ENCODE measurements around the gene ABCC1.
"Not testable (repeated sequence)": the region's sequence is repeated elsewhere in the genome, so short reads cannot be mapped to it uniquely, and the experiment has no call there.

Gene ABCC1

GRCh38 chr16:16166949-16167348 lies 217.5 kb downstream of the ABCC1 start:
- no peak for DNase-seq

DNA sequence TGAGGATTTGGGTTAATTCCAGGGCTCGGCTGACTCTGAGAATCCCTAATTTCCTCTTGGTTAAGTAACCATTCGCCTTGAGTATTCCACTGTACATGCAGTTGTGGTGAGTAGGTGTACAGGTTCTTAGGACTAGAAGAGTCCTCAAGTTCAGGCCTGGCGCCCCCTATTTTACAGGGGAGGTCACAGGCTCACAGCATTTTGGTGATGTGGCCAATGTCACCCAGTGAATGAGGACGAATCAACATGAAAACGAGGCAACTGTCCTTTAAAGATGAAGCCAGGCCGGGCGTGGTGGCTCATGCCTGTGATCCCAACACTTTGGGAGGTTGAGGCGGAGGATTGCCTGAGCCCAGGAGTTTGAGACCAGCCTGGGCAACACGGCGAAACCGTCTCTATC lies 218.5 kb downstream of the ABCC1 start:
- no peak for DNase-seq

DNA sequence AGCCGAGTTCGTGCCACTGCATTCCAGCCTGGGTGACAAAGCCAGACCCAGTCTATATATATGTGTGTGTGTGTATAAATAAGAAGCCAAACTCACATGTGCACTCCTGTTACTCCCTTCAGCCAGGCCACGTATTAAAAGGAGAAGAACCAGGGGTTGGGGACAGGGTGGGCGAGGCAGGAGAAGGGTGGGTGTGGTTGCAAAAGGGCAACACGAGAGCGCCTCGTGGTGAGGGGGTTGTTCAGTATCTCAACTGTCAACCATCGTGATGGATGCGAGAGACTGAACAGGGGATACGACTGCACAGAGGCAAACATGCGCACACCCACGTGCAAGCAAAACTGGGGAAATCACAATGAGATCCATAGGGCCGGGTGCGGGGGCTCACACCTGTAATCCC lies 219.0 kb downstream of the ABCC1 start:
- DNase-seq: no peak

DNA sequence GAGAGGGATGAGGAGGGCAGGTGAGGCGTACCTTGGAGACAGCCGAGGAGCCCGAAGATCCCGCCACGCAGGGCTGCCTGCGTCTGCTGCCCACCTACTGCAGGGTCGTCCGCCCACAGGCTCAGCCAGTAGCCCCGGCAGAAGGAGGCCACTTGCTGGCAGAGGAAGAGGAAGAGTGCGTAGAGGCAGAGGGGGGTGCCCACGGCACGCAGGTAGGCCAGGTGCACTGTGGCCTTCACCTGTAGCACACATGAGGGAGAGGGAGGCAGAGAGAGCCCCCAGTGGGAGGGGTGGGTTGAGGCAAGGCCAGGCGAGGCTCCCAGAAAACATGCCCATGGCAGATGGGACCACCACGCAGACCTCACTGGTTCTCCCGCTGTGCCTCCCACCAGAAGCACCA lies 220.2 kb downstream of the ABCC1 start:
- DNase-seq: no peak

DNA sequence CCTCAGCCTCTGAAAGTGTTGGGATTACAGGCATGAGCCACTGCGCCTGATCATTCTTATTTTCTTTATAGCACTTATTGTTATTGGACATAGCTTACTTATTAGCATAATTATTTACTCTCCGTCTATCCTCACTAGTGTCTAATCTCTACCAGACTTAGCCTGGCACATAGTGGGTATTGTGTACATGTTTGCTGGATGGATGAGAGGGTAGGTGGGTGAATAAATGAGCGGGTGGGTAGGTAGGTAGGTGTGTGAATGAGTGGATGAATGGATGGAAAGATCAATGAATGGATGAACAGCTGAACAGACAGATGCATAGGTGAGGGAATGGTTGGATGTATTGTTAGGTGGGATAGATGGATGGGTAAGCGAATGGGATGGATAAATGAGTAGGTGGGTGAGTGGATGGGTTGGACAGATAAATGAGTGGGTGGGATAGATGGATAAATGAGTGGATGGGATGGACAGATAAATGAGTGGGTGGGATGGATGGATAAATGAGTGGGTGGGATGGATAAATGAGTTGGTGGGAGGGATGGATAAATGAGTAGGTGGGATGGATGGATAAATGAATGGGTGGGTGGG lies 222.0 kb downstream of the ABCC1 start:
- no peak for DNase-seq

GRCh38 chr16:16172991-16173390 lies 223.6 kb downstream of the ABCC1 start:
- no peak for DNase-seq

- DNase-seq: peak; percentile 31
These were observed 225.9 kb downstream of the ABCC1 start for GRCh38 chr16:16175296-16175695.

DNA sequence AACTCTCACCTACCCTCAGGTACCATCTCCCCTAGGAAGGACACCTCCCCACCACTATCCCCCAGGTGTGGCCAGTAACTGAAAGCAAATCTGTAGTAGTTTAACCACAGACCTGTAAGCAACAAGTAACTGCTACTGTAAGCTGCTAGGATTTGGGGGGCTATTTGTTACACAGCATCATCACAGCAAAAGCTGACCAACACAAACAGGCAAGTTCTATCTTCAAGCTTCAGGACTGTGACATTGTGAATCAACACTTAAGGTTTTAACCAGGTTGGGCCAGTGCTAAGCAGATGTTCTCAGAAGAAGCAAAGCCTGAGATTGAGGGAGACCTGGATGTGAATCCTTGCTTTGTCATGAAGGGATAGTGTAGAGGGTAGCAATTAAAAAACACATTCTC lies 226.9 kb downstream of the ABCC1 start:
- DNase-seq: no peak

DNA sequence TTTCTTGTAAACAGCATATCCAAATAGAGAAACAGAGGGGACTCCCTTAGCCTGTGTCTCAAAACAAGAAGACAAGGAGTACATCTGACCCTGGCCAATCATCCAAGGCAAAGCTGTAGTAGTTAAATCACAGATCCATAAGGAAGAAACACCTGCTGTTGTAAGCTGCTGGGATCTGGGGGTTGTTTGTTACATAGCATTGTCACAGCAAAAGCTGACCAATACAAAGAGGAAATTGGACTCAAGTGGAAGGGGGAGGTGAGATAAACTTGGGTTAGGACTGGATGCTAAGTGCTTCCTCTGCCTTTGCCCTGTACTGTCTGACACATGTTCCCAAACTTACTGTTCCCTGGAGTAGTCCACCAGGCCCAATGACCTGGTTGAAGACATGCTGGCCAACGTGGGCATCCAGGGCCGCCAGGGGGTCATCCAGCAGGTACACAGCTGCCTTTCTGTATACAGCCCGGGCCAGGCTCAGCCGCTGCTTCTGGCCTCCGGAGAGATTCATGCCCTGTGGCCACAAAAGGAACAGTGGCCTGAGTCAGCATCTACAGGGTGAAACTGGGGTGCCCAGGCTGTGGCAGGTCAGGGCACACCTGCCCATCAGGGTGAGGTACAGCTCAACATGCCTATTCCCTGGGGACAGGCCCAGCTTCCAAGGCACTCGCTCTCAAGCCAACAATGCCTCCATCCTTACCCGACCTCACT lies 229.2 kb downstream of the ABCC1 start:
- no peak for DNase-seq

GRCh38 chr16:16181748-16182147 lies 232.3 kb downstream of the ABCC1 start:
- not testable (repeated sequence) for DNase-seq

GRCh38 chr16:16182918-16183317 lies 233.5 kb downstream of the ABCC1 start:
- no peak for DNase-seq

DNA sequence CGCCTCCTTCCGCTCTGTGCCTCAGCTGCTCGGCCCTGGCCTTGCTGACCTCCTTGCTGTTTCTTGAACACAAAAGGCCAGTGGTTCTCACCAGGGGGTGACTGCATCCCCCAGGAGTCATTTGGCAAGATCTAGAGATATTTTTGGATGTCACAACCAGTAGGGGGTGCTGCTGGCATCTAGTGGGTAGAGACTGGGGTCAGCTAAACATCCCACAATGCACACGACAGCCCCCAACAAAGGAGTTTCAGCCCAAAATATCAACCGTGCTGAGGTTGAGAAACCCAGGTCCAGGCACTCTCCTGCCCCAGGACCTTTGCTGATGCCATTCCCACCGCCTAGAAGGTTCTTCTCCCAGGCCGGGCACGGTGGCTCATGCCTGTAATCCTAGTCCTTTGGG lies 234.1 kb downstream of the ABCC1 start:
- no peak for DNase-seq

DNA sequence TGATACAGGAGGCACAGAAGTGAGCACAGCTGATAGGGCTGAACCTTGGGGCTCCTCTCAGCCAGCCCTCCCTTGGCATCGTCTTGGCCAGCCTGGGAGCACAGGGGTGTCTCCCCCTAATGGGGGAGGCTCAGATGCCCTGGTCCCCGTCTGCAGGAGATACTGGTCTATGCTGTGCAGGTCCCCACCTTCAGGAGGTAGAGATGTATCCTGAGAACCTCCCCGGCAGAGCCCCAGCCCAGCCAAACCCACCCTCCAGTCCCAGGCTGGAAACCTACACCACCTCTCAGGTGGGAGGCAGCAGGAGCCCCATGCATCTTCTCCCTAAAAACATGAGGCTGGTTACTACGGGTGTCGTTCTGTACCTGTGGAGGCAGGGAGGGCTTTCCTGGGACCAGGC lies 235.2 kb downstream of the ABCC1 start:
- DNase-seq: no peak

DNA sequence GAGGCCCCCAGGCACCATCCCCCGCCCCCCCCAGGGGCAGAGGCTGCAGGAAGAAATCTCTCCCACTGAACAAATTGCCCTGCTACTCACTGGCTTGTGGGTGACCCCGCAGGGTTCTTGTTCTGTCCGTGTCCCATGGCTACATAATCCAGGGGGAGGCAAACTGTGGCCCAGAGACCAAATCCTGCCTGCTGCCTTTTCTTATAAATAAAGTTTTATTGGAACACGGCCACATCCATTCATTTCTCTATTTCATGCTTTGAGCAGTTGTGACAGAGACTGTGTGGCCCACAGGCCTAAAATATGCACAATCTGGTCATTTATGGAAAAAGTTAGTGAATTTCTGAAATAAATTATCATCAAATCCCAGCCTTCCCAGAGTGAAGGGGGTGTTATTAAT lies 235.7 kb downstream of the ABCC1 start:
- no peak for DNase-seq

DNA sequence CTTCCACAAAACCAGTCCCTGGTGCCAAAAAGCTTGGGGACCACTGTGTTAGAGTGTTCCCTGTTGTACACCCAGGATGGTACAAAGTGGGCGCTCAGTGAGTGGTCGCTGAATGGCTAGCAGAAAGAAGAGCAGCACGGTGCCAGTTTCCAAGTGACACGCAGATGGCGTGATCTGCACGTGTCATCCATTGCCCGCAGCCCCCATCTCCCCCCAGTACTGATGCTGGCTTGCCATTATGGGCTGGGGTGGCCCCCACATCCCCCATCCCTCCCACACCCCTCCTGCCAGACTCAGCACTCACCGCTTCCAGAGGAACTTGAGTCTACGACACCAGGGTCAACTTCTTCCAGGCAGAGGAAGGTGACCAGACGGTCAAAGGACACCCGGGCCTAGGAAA lies 237.4 kb downstream of the ABCC1 start:
- no peak for DNase-seq

DNA sequence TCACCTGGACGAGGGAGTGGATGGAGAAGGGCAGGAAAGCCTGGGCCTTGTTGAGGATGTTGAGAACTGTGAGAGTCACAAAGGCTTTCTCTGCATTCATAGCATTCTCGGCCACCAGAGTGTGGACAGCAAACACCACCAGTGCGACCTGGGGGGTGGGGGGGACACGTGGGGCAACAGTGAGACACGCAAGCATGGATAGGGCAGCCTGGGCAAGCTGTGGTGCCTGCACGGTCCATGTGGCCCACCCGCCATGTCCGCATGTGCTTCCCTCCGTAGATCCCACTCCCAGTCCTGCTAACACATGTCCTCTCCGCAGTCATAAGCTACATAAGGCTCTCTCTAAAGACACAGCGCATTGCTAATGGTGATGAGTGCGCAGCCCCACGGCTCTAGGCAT lies 239.4 kb downstream of the ABCC1 start:
- no peak for DNase-seq

DNA sequence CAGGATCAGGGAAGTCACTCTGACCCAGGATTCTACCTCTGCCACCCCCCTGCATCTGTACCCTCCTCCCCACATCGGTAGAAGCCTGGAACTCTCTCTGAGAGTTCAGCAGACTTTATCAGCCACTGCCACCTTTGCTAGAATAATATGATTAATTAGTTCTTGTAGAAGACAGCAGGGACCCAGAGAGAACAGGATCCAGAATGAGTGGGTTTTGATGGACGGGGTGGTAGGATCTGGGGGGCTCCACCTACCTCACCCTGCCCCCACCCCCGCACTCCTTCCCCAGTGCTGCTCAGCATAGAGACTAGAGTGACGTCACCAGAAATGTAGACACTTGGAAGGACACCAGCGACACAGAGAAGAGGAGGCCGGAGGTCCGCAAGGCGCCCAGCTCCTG lies 240.4 kb downstream of the ABCC1 start:
- DNase-seq: no peak

- no peak for DNase-seq
These were observed 241.1 kb downstream of the ABCC1 start for GRCh38 chr16:16190546-16190945.

DNA sequence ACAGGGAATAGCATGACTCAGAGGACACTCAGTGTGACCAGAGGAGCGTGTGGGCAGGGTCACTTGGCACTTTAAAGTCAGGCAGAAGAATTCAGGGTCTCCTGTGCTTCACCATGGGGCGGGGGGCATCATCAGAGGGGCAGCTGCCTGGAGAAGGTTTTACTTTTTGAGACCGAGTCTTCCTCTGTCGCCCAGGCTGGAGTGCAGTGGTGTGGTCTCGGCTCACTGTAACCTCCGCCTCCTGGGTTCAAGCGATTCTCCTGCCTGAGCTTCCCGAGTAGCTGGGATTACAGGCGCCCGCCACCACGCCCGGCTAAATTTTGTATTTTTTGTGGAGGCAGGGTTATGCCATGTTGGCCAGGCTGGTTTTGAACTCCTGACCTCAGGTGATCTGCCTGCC lies 241.6 kb downstream of the ABCC1 start:
- DNase-seq: not testable (repeated sequence)

DNA sequence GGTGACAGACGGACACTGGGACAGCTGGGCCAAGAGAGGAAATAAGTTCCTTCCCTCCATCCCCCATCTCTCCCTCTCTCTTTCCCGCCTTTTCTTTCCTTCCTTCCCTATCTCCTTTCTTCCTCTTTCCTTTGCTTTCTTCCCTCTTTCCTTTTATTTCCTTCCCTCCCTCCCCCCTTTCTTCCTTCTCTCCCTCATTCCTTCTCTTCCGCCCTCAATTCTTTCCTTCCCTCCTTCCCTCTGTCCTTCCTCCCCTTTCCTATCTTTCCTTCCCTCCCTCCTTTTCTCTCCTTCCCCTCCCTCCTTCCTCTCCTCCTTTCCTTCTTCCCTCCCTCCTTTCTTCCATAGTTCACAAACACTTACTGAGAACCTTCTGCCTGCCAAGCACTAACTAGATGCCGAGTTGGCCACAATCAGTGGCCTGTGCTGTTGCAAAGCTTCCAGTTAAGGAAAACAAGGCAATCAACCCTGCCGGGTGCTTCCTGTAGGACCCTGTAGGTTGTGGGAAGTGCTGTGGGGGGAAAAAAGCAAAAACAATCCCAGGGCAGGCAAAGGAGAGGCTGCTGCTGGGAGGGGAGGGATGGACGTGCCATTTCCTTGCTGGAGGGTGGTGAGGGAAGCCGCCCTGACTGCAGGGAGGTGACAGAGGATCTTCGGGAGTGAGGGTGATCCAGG lies 242.2 kb downstream of the ABCC1 start:
- DNase-seq: no peak
